Measurements from ENCODE around the gene WNT5B. TPM values are rescaled to one million over a fixed set of nuclear protein-coding genes. Genes with fewer than 3 reads are reported as not detected.

WNT5B gene
- total RNA-seq, 4 donors from 2014 or later: 0.53 to 9.1 (median 0.94) TPM; not detected in 1

GRCh38 chr12:1639538-1639937, 10.5 kb downstream of the WNT5B start:
- Histone ChIP-seq H3K27ac (no peak overlapping the region), H3K36me3 (no peaks in the 10 kb centered on the region), H3K4me3 (no peak overlapping the region), H3K4me1 (peaks cover 0 to 9% (median 0%) of the 10 kb centered on the region in 4 donors), H3K27me3 (no peaks in the 10 kb centered on the region), H3K9me3 (no peaks in the 10 kb centered on the region)
- no peak for DNase-seq
- TF ChIP-seq POLR2A (IDR thresholded peaks at IDR 0.05) (no peak), CTCF (IDR thresholded peaks at IDR 0.05) (no peak)

GRCh38 chr12:1640328-1641234, 11.6 kb downstream of the WNT5B start:
- Histone ChIP-seq H3K27me3 (no peaks in the 10 kb centered on the region), H3K4me1 (peaks cover 0 to 19% (median 0%) of the 10 kb centered on the region in 4 donors), H3K27ac (no peak overlapping the region), H3K9me3 (no peaks in the 10 kb centered on the region), H3K36me3 (no peaks in the 10 kb centered on the region), H3K4me3 (no peak overlapping the region)
- TF ChIP-seq POLR2A (IDR thresholded peaks at IDR 0.05) (no peak), CTCF (IDR thresholded peaks at IDR 0.05) (no peak)
- DNase-seq: no peak

GRCh38 chr12:1642513-1642912, 13.5 kb downstream of the WNT5B start:
- Histone ChIP-seq H3K9me3 (no peaks in the 10 kb centered on the region), H3K27me3 (no peaks in the 10 kb centered on the region), H3K4me1 (peaks cover 0 to 19% (median 0%) of the 10 kb centered on the region in 4 donors), H3K36me3 (no peaks in the 10 kb centered on the region), H3K27ac (no peak overlapping the region), H3K4me3 (no peak overlapping the region)
- no peak for DNase-seq
- TF ChIP-seq CTCF (IDR thresholded peaks at IDR 0.05): no peak
- TF ChIP-seq POLR2A (IDR thresholded peaks at IDR 0.05): no peak

- Histone ChIP-seq H3K27ac (no peak overlapping the region), H3K27me3 (no peaks in the 10 kb centered on the region), H3K9me3 (no peaks in the 10 kb centered on the region), H3K4me3 (no peak overlapping the region), H3K36me3 (no peaks in the 10 kb centered on the region), H3K4me1 (peaks cover 0 to 19% (median 0%) of the 10 kb centered on the region in 4 donors)
- DNase-seq: no peak
- TF ChIP-seq CTCF (IDR thresholded peaks at IDR 0.05): no peak
- no peak for TF ChIP-seq POLR2A (IDR thresholded peaks at IDR 0.05)
Measured at GRCh38 chr12:1643043-1643442, 14.0 kb downstream of the WNT5B start.

- H3K36me3 ChIP-seq: no peaks in the 10 kb centered on the region
- H3K9me3 ChIP-seq: no peaks in the 10 kb centered on the region
- no peak overlapping the region for H3K4me3 ChIP-seq
- TF ChIP-seq CTCF (IDR thresholded peaks at IDR 0.05) (no peak), POLR2A (IDR thresholded peaks at IDR 0.05) (no peak)
- no peaks in the 10 kb centered on the region for H3K27me3 ChIP-seq
- peaks cover 0 to 19% (median 0%) of the 10 kb centered on the region in 4 donors for H3K4me1 ChIP-seq
- no peak for DNase-seq
- H3K27ac ChIP-seq: peak overlapping the region in 1 of 4 donors; percentile 11
Measured at GRCh38 chr12:1643905-1644533, 15.0 kb downstream of the WNT5B start.

Measured in Peyer's patch (tissue), 4 donors.